ENCODE results near the gene TTLL12. TPM values are rescaled to one million over a fixed set of nuclear protein-coding genes. Genes with fewer than 3 reads are reported as not detected.

Gene TTLL12
- total RNA-seq, 4 donors from 2014 or later: 38.5 to 50.4 (median 41.9) TPM

DNA sequence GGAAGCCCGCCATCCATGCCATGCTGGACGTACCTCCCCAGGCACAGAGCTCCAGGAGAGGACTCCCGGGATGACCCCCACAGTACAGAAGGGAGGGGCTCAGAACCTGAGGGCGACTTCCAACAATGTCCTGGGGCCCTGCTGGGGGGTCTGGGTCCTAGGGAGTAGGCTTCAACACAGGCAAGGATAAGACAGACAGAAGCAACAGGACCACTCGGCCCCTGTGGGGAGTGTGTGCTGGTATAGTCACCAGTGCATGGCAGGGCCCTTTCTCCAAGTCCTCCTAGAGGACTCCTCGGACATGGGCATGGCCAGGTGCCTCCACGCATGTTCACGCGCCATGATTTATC is 16.8 kb downstream of the TTLL12 start:
- no peak for DNase-seq (ENCODE audit: low spot score in 2 of 2)
- WGBS, 2 donors: 92 to 96% methylated on average over 9 of the region's 9 CpGs

DNA sequence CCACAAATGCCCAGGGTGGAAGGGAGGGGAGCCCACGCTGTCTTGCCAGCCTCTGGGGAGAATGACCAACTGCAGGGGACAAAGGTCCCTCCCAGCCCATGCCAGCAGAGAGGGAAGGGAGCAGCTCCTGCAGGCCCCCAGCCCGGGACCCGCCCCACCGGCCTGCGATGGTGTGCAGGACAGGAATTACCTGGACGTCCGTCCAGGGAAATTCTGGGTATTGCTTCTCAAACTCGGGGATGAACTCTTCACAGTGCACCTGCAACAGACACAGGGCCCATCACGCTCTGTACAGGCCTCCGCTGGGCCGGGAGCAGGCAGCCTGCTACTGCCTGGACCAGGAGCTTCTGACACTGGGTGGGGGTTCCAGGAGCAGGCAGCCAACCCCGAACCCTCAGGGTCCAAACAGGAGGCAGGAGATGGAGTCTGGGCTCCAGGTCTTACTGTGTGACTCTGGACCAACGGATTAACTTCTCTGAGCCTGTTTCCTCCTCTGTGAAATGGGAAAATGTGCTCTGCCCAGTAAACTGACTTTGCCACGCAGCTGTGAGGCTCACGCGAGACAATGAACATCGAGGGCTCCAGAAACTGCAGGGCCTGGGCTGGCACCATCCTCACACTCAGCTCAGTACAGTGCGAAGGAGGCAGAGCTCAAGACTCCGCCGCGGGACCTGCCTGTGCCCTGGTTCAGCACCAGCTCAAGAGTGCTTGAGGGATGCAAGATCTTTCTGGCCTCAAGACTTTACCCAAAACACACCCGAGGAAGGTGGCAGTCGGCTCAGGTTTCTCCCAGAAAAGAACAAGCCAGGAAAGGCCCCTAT is 17.4 kb downstream of the TTLL12 start:
- no peak for TF ChIP-seq POLR2A (IDR thresholded peaks at IDR 0.05)
- TF ChIP-seq, protein P1, sequence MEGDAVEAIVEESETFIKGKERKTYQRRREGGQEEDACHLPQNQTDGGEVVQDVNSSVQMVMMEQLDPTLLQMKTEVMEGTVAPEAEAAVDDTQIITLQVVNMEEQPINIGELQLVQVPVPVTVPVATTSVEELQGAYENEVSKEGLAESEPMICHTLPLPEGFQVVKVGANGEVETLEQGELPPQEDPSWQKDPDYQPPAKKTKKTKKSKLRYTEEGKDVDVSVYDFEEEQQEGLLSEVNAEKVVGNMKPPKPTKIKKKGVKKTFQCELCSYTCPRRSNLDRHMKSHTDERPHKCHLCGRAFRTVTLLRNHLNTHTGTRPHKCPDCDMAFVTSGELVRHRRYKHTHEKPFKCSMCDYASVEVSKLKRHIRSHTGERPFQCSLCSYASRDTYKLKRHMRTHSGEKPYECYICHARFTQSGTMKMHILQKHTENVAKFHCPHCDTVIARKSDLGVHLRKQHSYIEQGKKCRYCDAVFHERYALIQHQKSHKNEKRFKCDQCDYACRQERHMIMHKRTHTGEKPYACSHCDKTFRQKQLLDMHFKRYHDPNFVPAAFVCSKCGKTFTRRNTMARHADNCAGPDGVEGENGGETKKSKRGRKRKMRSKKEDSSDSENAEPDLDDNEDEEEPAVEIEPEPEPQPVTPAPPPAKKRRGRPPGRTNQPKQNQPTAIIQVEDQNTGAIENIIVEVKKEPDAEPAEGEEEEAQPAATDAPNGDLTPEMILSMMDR (IDR thresholded peaks at IDR 0.05): no peak
- no peak for TF ChIP-seq EP300 (IDR thresholded peaks at IDR 0.05)
- 89 to 96% methylated on average over 15 to 17 of the region's 23 CpGs for WGBS, 2 donors
- no peak overlapping the region for H3K27ac ChIP-seq
- no peak overlapping the region for H3K4me3 ChIP-seq
- DNase-seq (ENCODE audit: low spot score in 2 of 2): no peak
- H3K36me3 ChIP-seq: peaks cover 4 to 85% (median 16%) of the 10 kb centered on the region in 3 donors
- H3K9me3 ChIP-seq: no peaks in the 10 kb centered on the region
- peaks cover 0 to 4% (median 0%) of the 10 kb centered on the region in 4 donors for H3K4me1 ChIP-seq
- no peaks in the 10 kb centered on the region for H3K27me3 ChIP-seq

More for the DNA sequence above, 16.8 kb downstream of the TTLL12 start:
- Histone ChIP-seq H3K4me3 (no peak overlapping the region), H3K27me3 (no peaks in the 10 kb centered on the region), H3K36me3 (peaks cover 4 to 91% (median 19%) of the 10 kb centered on the region in 3 donors), H3K4me1 (no peaks in the 10 kb centered on the region), H3K9me3 (no peaks in the 10 kb centered on the region), H3K27ac (no peak overlapping the region)
- TF ChIP-seq POLR2A (IDR thresholded peaks at IDR 0.05): no peak
- TF ChIP-seq, protein P1 (IDR thresholded peaks at IDR 0.05): no peak
- no peak for TF ChIP-seq EP300 (IDR thresholded peaks at IDR 0.05)

DNA sequence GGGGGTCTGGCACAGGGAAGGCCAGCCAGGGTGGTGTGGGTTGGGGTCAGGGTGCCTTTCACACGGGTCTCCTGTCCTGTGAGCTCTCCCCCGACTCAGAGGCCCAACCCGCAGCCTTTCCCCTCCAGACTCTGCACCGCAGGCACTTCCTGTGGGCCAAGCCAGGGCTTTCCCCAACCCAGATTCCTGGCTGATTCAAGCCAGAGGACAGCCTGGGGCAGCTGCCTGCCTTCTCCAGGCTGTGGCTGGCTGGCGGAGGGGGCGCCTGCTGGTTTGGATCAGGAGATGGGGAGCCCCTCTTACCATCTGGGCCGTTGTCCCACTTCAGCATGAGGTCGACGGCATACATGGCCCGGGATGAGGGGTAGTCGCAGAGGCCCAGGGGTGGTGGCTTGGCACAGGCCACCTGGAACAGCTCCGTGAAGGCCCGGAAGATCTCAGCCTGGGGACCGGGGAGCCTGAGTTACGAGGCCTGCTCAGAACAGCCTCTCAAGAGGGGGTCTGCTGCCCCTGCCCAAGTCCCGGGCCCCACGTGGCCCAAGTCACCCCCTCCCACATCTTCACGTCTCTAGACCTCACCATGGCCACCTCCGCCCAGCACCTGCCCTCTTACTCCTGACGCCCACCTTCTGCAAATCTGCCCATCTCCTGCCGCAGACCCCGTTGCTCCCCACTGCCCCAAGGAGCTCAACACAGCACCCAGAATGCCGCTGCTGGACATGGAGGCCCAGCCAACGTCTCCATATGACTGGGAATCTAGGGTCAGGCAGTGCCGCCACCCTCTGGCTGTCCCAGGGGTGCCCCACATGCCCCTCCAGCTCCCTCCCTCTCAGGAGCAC is 18.2 kb downstream of the TTLL12 start:
- 80 to 82% methylated on average over 24 to 25 of the region's 25 CpGs for WGBS, 2 donors
- H3K36me3 ChIP-seq: peaks cover 4 to 78% (median 9%) of the 10 kb centered on the region in 3 donors
- no peaks in the 10 kb centered on the region for H3K27me3 ChIP-seq
- H3K9me3 ChIP-seq: no peaks in the 10 kb centered on the region
- TF ChIP-seq EP300 (IDR thresholded peaks at IDR 0.05) (no peak), POLR2A (IDR thresholded peaks at IDR 0.05) (no peak)
- TF ChIP-seq, protein P1 (IDR thresholded peaks at IDR 0.05): no peak
- H3K4me1 ChIP-seq: peaks cover 0 to 12% (median 2%) of the 10 kb centered on the region in 4 donors
- H3K27ac ChIP-seq: no peak overlapping the region
- no peak overlapping the region for H3K4me3 ChIP-seq
- no peak for DNase-seq (ENCODE audit: low spot score in 2 of 2)

DNA sequence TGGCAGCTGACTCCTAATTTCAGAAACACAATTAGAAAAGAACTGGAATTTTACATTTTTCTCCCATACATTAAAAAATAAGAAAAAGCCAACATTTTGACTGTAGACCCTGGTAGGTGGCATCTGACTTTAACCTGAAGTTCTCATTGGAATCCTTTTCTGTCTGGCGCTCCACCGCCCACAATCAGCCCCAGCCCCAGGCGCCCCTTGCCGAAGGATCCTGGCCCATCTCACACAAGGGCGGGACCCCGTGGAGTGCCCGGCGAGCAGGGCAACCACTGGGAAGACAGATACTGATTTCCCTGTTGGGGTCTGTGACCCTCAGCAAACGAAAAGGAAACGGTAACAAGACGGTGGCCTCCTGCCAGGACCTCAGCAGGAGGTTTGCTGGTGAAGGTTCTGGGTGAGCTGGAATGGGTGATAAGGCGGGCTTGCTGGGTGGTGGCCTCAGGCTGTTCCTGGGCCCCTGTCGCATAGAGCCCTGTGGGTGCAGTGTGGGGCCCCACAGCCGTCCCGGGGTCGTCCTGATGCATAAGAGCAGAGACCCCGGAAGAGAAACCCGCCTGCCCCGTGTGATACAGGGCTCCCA is 19.8 kb downstream of the TTLL12 start:
- no peaks in the 10 kb centered on the region for H3K27me3 ChIP-seq
- H3K4me1 ChIP-seq: peaks cover 0 to 26% (median 5%) of the 10 kb centered on the region in 4 donors
- no peak for DNase-seq (ENCODE audit: low spot score in 2 of 2)
- H3K36me3 ChIP-seq: peaks cover under 1 to 78% (median 6%) of the 10 kb centered on the region in 3 donors
- H3K9me3 ChIP-seq: no peaks in the 10 kb centered on the region
- H3K4me3 ChIP-seq: no peak overlapping the region
- H3K27ac ChIP-seq: no peak overlapping the region
- no peak for TF ChIP-seq EP300 (IDR thresholded peaks at IDR 0.05)
- TF ChIP-seq, protein P1 (IDR thresholded peaks at IDR 0.05): no peak
- no peak for TF ChIP-seq POLR2A (IDR thresholded peaks at IDR 0.05)
- WGBS, 2 donors: 84 to 86% methylated on average over 17 to 19 of the region's 19 CpGs

All from tibial nerve (tissue), 4 donors.